GM18907 (cell line): Measurements from ENCODE around the gene METTL27.
A peak's percentile ranks its signal among the peaks of the same experiment; 100 is the strongest.
"Not testable (repeated sequence)": the region's sequence is repeated elsewhere in the genome, so short reads cannot be mapped to it uniquely, and the experiment has no call there.

ENCODE experiments used
- ATAC-seq: cut with Tn5 transposase; IDR thresholded peaks from one replicate; pipeline ENCODE4 v1.9.1; 2021; ENCODE audit warnings: mild to moderate bottlenecking, moderate library complexity; ENCODE audit not compliant: unreplicated experiment

The METTL27 gene

GRCh38 chr7:73869011-73869798 lies 26.9 kb upstream of the METTL27 start:
- no peak for ATAC-seq

GRCh38 chr7:73866446-73866767 lies 24.1 kb upstream of the METTL27 start:
- ATAC-seq, result no peak

- no peak for ATAC-seq
These were observed 23.6 kb upstream of the METTL27 start for GRCh38 chr7:73865738-73866445.

- ATAC-seq, result no peak
These were observed 22.8 kb upstream of the METTL27 start for GRCh38 chr7:73864981-73865711.

- ATAC-seq, result no peak
These were observed 19.0 kb upstream of the METTL27 start for GRCh38 chr7:73861305-73861704.

- ATAC-seq, result no peak
These were observed 18.5 kb upstream of the METTL27 start, which contains the start of gene TMEM270 for GRCh38 chr7:73860859-73861258. TSS of gene TMEM270 (plus strand) at chr7:73861159. CDS start at chr7:73861195, 36 bp downstream.

- no peak for ATAC-seq
These were observed 16.5 kb upstream of the METTL27 start for GRCh38 chr7:73858807-73859206.

- no peak for ATAC-seq
These were observed 14.6 kb upstream of the METTL27 start for GRCh38 chr7:73856941-73857340.

GRCh38 chr7:73852500-73852899 lies 10.2 kb upstream of the METTL27 start:
- ATAC-seq, result no peak

GRCh38 chr7:73851410-73852338 lies 9.4 kb upstream of the METTL27 start:
- peak; percentile 71 for ATAC-seq

GRCh38 chr7:73850781-73851207 lies 8.5 kb upstream of the METTL27 start:
- no peak for ATAC-seq

- ATAC-seq, result no peak
These were observed 5.8 kb upstream of the METTL27 start for GRCh38 chr7:73847941-73848723.

- not testable (repeated sequence) for ATAC-seq
These were observed 3.4 kb upstream of the METTL27 start for GRCh38 chr7:73845701-73846195.

- ATAC-seq, result no peak
These were observed 2.6 kb upstream of the METTL27 start for GRCh38 chr7:73844848-73845460.

- no peak for ATAC-seq
These were observed 1.8 kb upstream of the METTL27 start for GRCh38 chr7:73844131-73844547.

GRCh38 chr7:73841689-73842066 lies 638 bp downstream of the METTL27 start:
- ATAC-seq, result no peak

GRCh38 chr7:73840715-73841379 lies 1.5 kb downstream of the METTL27 start:
- ATAC-seq, result no peak
